HFFc6 (cell line): Measurements from ENCODE around the gene ADGRB2. TPM values are rescaled to one million over a fixed set of nuclear protein-coding genes. Genes with fewer than 3 reads are reported as not detected.

Source experiments
- DNase-seq: peaks from one replicate; pipeline ENCODE4 v3.0.0-alpha.2; 2018
- H3K27ac Mint-ChIP-seq: 2 replicates; pipeline ENCODE4 v1.8.0; 2020; ENCODE audit warnings: mild to moderate bottlenecking, mixed read lengths
- H3K27me3 Mint-ChIP-seq: 2 replicates; pipeline ENCODE4 v1.8.0; 2021; ENCODE audit warnings: mild to moderate bottlenecking, moderate library complexity, mixed read lengths; ENCODE audit not compliant: insufficient read depth
- H3K36me3 Mint-ChIP-seq: 2 replicates; pipeline ENCODE4 v1.8.0; 2021; ENCODE audit warnings: low read depth, mixed read lengths
- H3K4me1 Mint-ChIP-seq: 2 replicates; pipeline ENCODE4 v1.8.0; 2020; ENCODE audit warnings: low read depth, mixed read lengths
- H3K4me3 Mint-ChIP-seq: 2 replicates; pipeline ENCODE4 v1.8.0; 2020; ENCODE audit warnings: mild to moderate bottlenecking, moderate library complexity, mixed read lengths
- H3K9me3 Mint-ChIP-seq: 2 replicates; pipeline ENCODE4 v1.8.0; 2020; ENCODE audit warnings: mild to moderate bottlenecking, mixed read lengths
- CTCF ChIP-seq: fragments of 200-600 bp; sonication (generic); IDR thresholded peaks from 2 replicates; pipeline ENCODE4 v1.5.0; 2021; ENCODE audit warnings: antibody characterized with exemption, mild to moderate bottlenecking
- total RNA-seq, 6 experiments: library from RNA; stranded (reverse); fragmentation: NEBNext Ultra II Directional; extraction: Animal tissue kit (Norgen Biotek cat#: 25700); gene quantifications; 2 replicates in 1 of 6; 3 replicates in 5 of 6; pipeline ENCODE4 v1.2.3, GENCODE V29; 2021

ADGRB2 gene
- total RNA-seq, 6 experiments from 2014 or later, result 4.9 to 8.8 (median 6.4) TPM

DNA sequence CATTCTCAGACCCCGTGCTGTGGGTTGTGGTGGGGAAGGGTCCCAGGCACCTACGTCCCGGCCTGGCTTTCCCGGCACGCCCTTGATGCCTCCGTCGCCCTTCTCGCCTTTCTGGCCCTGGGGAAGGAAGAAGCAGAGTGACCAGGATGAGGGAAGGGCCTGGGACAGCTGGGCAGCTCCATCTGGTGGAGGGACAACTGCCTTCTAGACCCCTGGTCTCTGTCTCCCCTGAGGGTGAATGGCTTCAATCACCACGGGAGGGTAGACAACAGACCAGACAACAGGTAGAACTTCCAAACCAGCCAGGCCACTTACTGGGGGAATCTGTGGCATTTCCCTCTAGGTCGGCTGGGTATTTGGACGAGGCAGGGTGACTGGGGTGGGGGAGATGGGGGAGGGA is 72.2 kb downstream of the ADGRB2 start:
- Mint-ChIP-seq H3K27ac (peak overlapping the region; percentile 48; the same call in 1 of the 2 replicates), H3K36me3 (peaks cover 33% of the 10 kb centered on the region), H3K4me3 (no peak overlapping the region), H3K27me3 (peaks cover 2% of the 10 kb centered on the region), H3K9me3 (no peaks in the 10 kb centered on the region), H3K4me1 (peaks cover 54% of the 10 kb centered on the region)
- no peak for DNase-seq
- TF ChIP-seq CTCF, result no peak

DNA sequence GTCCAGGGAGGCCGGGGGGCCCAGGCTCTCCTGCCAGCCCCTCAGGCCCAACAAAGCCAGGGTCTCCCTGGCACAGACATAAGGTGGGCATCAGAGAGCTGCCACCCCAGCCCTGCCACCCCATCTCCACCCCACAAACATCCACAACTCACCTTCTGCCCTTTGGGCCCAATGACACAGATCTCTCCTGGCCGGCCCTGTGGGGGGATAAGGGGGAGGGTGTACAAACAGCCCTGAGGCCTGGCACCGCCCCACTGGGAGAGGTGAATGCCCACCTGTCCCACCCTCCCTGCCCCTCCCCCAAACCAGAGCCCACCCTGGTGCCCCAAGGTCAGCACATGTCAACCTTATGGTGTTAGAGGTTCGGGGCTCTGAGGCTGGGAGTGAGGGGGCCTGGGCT is 72.7 kb downstream of the ADGRB2 start:
- Mint-ChIP-seq H3K4me3 (no peak overlapping the region), H3K27me3 (peaks cover 2% of the 10 kb centered on the region), H3K9me3 (no peaks in the 10 kb centered on the region), H3K4me1 (peaks cover 59% of the 10 kb centered on the region), H3K27ac (no peak overlapping the region; the same call in 1 of the 2 replicates), H3K36me3 (peaks cover 38% of the 10 kb centered on the region)
- TF ChIP-seq CTCF, result no peak
- DNase-seq, result no peak

DNA sequence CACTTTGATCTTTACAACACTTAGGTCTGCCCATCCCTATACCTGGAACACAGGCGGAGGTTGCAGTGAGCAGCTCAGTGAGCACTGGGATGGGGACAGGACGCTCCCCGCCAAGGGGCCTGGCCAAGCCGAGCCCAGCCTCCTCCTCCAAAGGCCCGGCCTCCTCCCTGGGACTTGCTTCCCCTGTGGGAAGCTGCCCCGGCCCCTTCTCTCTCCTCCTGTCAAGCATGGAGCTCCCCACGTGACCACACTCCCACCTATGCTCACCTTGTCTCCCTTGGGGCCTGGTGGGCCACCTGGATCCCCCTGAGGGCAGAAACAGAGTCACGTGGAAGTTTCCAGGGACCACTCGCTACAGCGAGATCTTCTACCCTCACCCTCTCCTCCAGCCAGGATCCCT is 73.2 kb downstream of the ADGRB2 start:
- Mint-ChIP-seq H3K4me3 (no peak overlapping the region), H3K27me3 (peaks cover 2% of the 10 kb centered on the region), H3K4me1 (peaks cover 60% of the 10 kb centered on the region), H3K36me3 (peaks cover 42% of the 10 kb centered on the region), H3K27ac (peak overlapping the region; percentile 92), H3K9me3 (no peaks in the 10 kb centered on the region)
- no peak for DNase-seq
- TF ChIP-seq CTCF, result no peak

DNA sequence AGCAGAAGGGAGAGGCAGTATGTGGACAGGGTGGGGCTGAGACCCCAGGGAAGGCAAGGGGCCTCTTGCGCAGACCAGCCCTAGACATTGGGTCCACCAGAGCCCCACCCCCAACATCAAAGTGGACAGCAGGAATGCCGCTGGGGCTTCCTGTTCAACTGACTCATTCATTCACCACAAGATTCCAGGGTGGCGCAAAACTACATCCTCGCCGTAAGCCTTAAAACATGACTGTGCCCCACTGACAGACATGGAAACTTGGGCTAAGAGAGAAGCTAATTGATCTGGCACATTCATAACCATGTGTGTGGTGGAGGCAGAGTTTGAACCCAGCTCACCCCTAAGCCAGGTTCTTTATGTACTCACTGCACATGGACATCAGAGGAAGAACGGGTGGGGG is 74.3 kb downstream of the ADGRB2 start:
- peak; percentile 96 for DNase-seq
- Mint-ChIP-seq H3K27me3 (peaks cover 2% of the 10 kb centered on the region), H3K9me3 (no peaks in the 10 kb centered on the region), H3K36me3 (peaks cover 50% of the 10 kb centered on the region), H3K27ac (peak overlapping the region; percentile 92), H3K4me3 (peak overlapping the region; percentile 73; the same call in 1 of the 2 replicates), H3K4me1 (peaks cover 59% of the 10 kb centered on the region)
- 0 out of 2 replicates have a peak, but pooled peaks have one; percentile 13 for TF ChIP-seq CTCF

GRCh38 chr1:31689379-31689778 is 74.8 kb downstream of the ADGRB2 start:
- no peak for DNase-seq
- peaks cover 53% of the 10 kb centered on the region for H3K36me3 Mint-ChIP-seq
- no peaks in the 10 kb centered on the region for H3K9me3 Mint-ChIP-seq
- no peak for TF ChIP-seq CTCF
- peaks cover 55% of the 10 kb centered on the region for H3K4me1 Mint-ChIP-seq
- peaks cover 2% of the 10 kb centered on the region for H3K27me3 Mint-ChIP-seq
- H3K4me3 Mint-ChIP-seq, result peak overlapping the region; percentile 73; the same call in 1 of the 2 replicates
- peak overlapping the region; percentile 92 for H3K27ac Mint-ChIP-seq
